Hepatocyte (in vitro differentiated cells): ENCODE measurements around the gene PHACTR1. TPM values are rescaled to one million over a fixed set of nuclear protein-coding genes. Genes with fewer than 3 reads are reported as not detected.

ENCODE experiments used
- DNase-seq: peaks from one replicate; pipeline ENCODE4 v3.0.0-alpha.2; 2016; ENCODE audit warnings: low spot score
- H2AFZ ChIP-seq: fragments of 200-600 bp; sonication (generic); 2 replicates; pipeline ENCODE4 v1.6.0; 2016; ENCODE audit warnings: antibody characterized with exemption, mild to moderate bottlenecking
- H3K27ac ChIP-seq: fragments of 200-600 bp; sonication (generic); 2 replicates; pipeline ENCODE4 v1.5.1; 2016; ENCODE audit warnings: mild to moderate bottlenecking
- H3K27me3 ChIP-seq: fragments of 200-600 bp; sonication (generic); 2 replicates; pipeline ENCODE4 v1.6.1; 2016
- H3K36me3 ChIP-seq: fragments of 200-600 bp; sonication (generic); replicated peaks from 2 replicates; pipeline ENCODE4 v1.5.1; 2016; ENCODE audit warnings: low read depth; ENCODE audit not compliant: insufficient read depth
- H3K4me1 ChIP-seq: fragments of 200-600 bp; sonication (generic); 2 replicates; pipeline ENCODE4 v1.5.1; 2016; ENCODE audit warnings: mild to moderate bottlenecking, moderate library complexity; ENCODE audit not compliant: insufficient read depth
- H3K4me2 ChIP-seq: fragments of 200-600 bp; sonication (generic); 2 replicates; pipeline ENCODE4 v1.6.0; 2016
- H3K4me3 ChIP-seq: fragments of 200-600 bp; sonication (generic); 2 replicates; pipeline ENCODE4 v1.5.1; 2016; ENCODE audit warnings: mild to moderate bottlenecking
- H3K79me2 ChIP-seq: fragments of 200-600 bp; sonication (generic); 2 replicates; pipeline ENCODE4 v1.6.0; 2017; ENCODE audit warnings: mild to moderate bottlenecking
- H3K9me2 ChIP-seq: fragments of 200-600 bp; sonication (generic); replicated peaks from 2 replicates; pipeline ENCODE4 v1.6.0; 2017; ENCODE audit warnings: mild to moderate bottlenecking; ENCODE audit not compliant: insufficient read depth
- H3K9me3 ChIP-seq: fragments of 200-600 bp; sonication (generic); 2 replicates; pipeline ENCODE4 v1.5.1; 2016; ENCODE audit warnings: low read depth, mild to moderate bottlenecking
- H4K20me1 ChIP-seq: fragments of 200-600 bp; sonication (generic); 2 replicates; pipeline ENCODE4 v1.6.0; 2016; ENCODE audit warnings: mild to moderate bottlenecking; ENCODE audit not compliant: insufficient read depth, poor library complexity, severe bottlenecking
- CTCF ChIP-seq: fragments of 200-600 bp; sonication (generic); IDR thresholded peaks from 2 replicates; pipeline ENCODE4 v1.5.1; 2016; ENCODE audit warnings: antibody characterized with exemption, mild to moderate bottlenecking; ENCODE audit not compliant: poor library complexity
- EZH2 ChIP-seq: fragments of 200-600 bp; sonication (generic); IDR thresholded peaks from 2 replicates; pipeline ENCODE4 v1.6.1; 2016; ENCODE audit warnings: antibody characterized with exemption, mild to moderate bottlenecking, borderline replicate concordance
- EZH2phosphoT487 ChIP-seq: fragments of 200-600 bp; sonication (generic); IDR thresholded peaks from one replicate; pipeline ENCODE4 v1.6.1; 2018; ENCODE audit warnings: antibody characterized with exemption, mild to moderate bottlenecking, low read depth, moderate library complexity; ENCODE audit not compliant: unreplicated experiment, severe bottlenecking
- WGBS: methylation state at CpG from one replicate; pipeline ENCODE4 v1.1.6; 2016; ENCODE audit warnings: low lambda C conversion rate; ENCODE audit errors: missing lambda C conversion rate; 5-methylcytosine and 5-hydroxymethylcytosine counted together
- polyA plus RNA-seq: library from polyadenylated mRNA; unstranded; fragments of >200 nt; fragmentation: Nextera tagmentation; extraction: Ambion mirVana; gene quantifications from 2 replicates; pipeline ENCODE4 v1.2.1, GENCODE V29; 2016
- total RNA-seq: library from RNA; depleted of rRNA; stranded (reverse); fragments of >200 nt; gene quantifications from 2 replicates; pipeline ENCODE4 v1.2.3, GENCODE V29; 2014

PHACTR1 gene
- total and polyA plus RNA-seq, 2 experiments from 2014 or later, result 3.0 to 4.3 TPM

GRCh38 chr6:13212096-13212495 is 495.5 kb downstream of the PHACTR1 start:
- no peak overlapping the region for H3K27ac ChIP-seq
- no peak for DNase-seq
- no peaks in the 10 kb centered on the region for H3K36me3 ChIP-seq
- TF ChIP-seq EZH2phosphoT487 (no peak), CTCF (no peak), EZH2 (no peak)
- H3K9me2 ChIP-seq, result no peaks in the 10 kb centered on the region
- no peaks in the 10 kb centered on the region for H3K9me3 ChIP-seq
- WGBS, result 100% methylated on average over 1 of the region's 1 CpG
- H3K27me3 ChIP-seq, result no peaks in the 10 kb centered on the region
- H3K4me2 ChIP-seq, result no peak overlapping the region
- H3K4me3 ChIP-seq, result no peak overlapping the region
- no peaks in the 10 kb centered on the region for H4K20me1 ChIP-seq
- peaks cover 8% of the 10 kb centered on the region for H3K4me1 ChIP-seq
- no peaks in the 10 kb centered on the region for H3K79me2 ChIP-seq
- no peak overlapping the region for H2AFZ ChIP-seq

GRCh38 chr6:13212538-13212937 is 496.0 kb downstream of the PHACTR1 start:
- Histone ChIP-seq H3K27ac (no peak overlapping the region), H3K9me3 (no peaks in the 10 kb centered on the region), H4K20me1 (no peaks in the 10 kb centered on the region), H3K27me3 (no peaks in the 10 kb centered on the region), H3K4me2 (no peak overlapping the region), H3K4me3 (no peak overlapping the region), H3K4me1 (peaks cover 11% of the 10 kb centered on the region), H2AFZ (no peak overlapping the region), H3K9me2 (no peaks in the 10 kb centered on the region), H3K36me3 (no peaks in the 10 kb centered on the region), H3K79me2 (no peaks in the 10 kb centered on the region)
- WGBS, result 93% methylated on average over 14 of the region's 14 CpGs
- no peak for DNase-seq
- no peak for TF ChIP-seq CTCF
- TF ChIP-seq EZH2, result no peak
- no peak for TF ChIP-seq EZH2phosphoT487

- WGBS, result 94% methylated on average over 2 of the region's 2 CpGs
- Histone ChIP-seq H3K4me1 (peaks cover 21% of the 10 kb centered on the region), H3K9me2 (no peaks in the 10 kb centered on the region), H3K4me2 (no peak overlapping the region), H2AFZ (no peak overlapping the region), H3K36me3 (no peaks in the 10 kb centered on the region), H3K4me3 (no peak overlapping the region), H3K79me2 (no peaks in the 10 kb centered on the region), H3K27me3 (no peaks in the 10 kb centered on the region), H3K9me3 (no peaks in the 10 kb centered on the region), H3K27ac (no peak overlapping the region), H4K20me1 (no peaks in the 10 kb centered on the region)
- no peak for DNase-seq
- no peak for TF ChIP-seq EZH2
- TF ChIP-seq EZH2phosphoT487, result no peak
- TF ChIP-seq CTCF, result no peak
These were observed 498.8 kb downstream of the PHACTR1 start for GRCh38 chr6:13215390-13215789.
